Activated effector memory CD4-positive, alpha-beta T cell treated with anti-CD3 and anti-CD28 coated beads, Interleukin-2, amount 50 U/mL, for 16 hours (primary cell): Measurements from ENCODE around the gene MGMT.

ENCODE experiments used
- DNase-seq: peaks from one replicate; pipeline ENCODE4 v3.0.0-alpha.2; 2020

MGMT gene

DNA sequence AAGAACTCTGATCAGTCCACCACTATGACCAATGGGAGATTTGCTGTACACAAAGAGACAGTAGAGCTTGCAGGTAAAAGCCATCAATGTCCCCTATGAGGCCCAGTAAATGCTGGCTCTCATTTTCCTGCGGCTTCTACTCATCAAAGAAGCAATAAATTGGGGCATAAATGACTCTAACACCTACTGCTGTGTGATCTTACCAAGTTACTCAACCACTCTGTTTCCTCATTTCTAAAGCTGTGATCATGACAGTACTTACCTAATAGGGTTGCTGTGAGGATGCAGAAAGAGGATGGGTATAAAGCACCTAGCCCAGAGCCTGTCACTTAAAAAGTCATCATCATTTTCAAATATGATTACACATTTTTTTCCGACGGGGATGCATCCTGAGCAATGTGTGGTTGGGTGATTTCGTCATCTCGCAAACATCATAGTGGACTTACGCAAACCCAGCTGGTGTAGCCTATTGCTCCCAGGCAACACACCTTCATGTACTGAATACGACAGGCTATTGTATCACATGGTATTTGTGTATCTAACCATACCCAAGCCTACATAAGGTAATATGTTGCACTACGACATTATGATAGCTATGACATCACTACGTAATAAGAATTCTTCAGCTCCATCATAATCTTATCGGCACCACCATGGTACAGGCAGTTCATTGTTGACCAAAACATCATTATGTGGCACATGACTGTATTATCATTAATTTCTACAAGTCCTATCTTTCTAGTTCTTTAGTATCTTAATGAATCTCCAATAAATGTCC, 7.1 kb upstream of the MGMT start:
- no peak for DNase-seq

DNA sequence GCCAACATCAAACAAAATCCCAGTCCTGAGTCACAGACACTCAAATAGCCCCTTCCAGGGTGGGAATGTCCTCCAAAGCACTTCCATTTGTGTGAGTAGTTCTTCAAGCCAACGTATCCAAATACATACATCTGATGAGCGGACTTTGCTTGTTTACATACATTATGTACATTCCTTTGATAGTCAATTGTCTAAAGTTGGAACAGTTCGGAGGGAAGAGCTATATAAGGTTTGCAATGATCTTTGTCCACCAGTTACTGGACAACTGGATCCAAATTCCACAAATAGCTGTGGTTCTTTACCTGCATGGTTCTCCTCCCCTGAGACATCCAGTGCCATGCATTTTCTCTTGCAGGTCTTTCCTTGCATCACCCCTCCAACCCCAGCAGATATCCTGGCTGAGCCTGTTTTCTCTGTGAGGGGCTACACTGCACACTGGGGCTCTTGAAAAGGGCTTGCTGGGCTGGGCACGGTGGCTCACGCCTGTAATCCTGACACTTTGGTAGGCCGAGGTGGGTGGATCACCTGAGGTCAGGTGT, 4.7 kb upstream of the MGMT start:
- no peak for DNase-seq

DNA sequence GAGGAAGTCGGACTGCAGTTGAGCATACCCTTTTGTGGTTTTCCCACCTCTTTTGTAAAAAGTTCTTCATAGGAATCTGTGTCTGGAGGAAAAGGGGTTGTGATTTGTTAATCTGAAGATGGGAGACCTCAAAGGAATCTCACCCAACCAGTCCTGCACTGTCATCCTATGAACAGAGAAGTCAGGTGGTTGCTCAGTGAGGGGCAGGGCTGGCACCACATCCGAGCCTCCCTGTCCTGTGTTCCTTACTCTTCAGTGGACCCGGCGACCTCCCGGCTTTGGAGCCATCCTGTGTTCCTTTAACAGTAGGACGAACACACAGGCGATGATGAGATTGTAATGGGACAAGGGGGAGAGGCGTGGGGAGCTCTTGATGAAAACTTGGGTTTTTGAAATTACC, 2.8 kb upstream of the MGMT start:
- DNase-seq = no peak

DNA sequence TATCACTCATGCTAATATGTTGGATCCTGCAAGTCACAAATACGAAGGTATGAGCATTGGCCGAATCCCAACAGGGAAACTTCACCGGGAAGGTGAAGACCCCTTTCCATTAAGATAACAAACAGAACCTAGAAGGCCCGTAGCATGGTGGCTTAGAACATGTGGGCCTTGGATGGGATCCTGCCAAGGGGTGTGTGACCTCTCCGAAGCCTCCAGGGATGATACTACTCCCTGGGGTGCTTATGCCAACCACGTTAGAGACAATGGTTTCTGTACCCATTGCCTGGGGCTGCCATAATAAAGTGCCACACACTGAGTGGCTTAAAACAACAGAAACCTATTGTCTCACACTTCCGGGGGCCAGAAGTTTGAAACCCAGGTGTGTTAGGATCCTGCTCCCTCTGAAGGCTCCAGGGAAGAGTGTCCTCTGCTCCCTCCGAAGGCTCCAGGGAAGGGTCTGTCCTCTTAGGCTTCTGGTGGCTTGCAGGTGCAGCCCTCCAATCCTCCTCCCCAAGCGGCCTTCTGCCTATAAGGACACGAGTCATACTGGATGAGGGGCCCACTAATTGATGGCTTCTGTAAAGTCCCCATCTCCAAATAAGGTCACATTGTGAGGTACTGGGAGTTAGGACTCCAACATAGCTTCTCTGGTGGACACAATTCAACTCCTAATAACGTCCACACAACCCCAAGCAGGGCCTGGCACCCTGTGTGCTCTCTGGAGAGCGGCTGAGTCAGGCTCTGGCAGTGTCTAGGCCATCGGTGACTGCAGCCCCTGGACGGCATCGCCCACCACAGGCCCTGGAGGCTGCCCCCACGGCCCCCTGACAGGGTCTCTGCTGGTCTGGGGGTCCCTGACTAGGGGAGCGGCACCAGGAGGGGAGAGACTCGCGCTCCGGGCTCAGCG, 992 bp upstream of the MGMT start:
- no peak for DNase-seq

DNA sequence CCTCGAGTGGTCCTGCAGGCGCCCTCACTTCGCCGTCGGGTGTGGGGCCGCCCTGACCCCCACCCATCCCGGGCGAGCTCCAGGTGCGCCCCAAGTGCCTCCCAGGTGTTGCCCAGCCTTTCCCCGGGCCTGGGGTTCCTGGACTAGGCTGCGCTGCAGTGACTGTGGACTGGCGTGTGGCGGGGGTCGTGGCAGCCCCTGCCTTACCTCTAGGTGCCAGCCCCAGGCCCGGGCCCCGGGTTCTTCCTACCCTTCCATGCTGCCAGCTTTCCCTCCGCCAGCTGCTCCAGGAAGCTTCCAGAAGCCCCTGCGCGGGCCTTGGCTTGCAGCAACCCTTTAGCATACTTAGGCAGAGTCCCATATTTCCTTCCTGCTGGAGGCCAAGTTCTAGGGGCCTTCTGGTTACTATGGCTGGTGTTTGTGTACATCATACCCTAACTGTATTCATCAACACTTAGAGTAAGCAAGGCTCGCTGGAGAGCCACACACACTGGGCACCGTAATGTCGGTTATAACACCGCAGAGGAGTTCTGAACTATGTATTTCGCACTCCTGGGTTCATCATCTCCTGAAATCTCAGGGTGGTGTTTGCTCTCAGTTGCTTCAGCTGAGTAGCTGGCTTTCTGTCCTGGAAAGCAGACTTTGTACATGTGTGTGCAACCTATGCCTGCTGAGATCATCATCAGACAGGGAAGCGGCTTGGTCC, 471 bp downstream of the MGMT start:
- DNase-seq = no peak

DNA sequence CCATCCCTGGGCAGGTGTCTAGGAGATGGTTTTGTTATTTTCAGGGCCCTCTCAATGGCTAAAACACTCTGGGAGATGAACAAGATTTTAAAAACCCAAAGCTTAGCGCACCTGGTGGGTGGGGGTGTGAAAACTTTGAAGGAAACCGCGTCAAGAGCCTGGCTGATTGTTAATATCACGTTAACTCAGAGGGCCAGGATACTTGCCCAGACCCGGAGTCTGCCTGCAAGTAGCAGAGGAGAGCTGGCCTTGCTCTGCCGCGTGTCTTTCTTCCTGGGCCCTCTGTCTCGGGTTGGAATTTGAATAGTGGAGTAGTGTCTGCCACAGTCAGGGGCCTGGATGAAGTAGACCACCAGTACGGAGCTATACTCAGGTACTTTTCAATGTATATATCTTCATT, 1.1 kb downstream of the MGMT start:
- DNase-seq = no peak

DNA sequence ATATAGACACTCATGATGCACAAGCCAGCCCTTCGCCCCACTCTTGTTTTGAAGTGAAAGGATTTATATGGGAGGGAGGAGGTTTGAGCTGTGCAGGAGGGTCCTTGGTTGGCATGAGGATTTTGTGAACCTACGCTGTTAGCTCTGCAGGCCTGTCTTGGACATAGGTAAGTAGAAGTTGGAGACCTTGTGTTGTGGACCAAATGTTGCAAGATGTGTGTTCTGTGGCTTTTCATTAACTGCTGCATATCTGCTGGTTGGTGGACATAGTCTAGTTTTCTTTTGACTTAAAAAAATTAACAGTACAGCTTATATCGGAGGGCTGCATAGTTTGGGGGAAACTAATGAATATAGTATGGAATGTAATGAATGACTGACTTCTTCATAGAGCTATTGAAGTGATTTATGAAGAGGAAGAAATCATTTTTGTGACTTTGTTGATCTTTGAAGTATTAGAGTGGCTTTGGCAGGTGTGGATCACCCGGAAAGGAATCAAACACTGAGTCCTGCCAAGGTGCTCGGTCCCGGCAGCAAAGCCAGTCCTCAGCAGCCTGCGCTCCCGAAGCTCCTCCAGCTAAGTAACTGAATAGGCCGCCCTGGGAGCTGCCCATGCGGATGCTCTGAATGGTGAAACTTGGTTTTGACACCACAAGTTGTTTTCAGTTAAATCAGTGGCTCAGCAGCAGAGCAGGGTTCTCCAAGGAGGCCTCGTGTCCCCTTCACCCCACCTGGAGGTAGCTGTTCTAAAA, 3.2 kb downstream of the MGMT start:
- no peak for DNase-seq

DNA sequence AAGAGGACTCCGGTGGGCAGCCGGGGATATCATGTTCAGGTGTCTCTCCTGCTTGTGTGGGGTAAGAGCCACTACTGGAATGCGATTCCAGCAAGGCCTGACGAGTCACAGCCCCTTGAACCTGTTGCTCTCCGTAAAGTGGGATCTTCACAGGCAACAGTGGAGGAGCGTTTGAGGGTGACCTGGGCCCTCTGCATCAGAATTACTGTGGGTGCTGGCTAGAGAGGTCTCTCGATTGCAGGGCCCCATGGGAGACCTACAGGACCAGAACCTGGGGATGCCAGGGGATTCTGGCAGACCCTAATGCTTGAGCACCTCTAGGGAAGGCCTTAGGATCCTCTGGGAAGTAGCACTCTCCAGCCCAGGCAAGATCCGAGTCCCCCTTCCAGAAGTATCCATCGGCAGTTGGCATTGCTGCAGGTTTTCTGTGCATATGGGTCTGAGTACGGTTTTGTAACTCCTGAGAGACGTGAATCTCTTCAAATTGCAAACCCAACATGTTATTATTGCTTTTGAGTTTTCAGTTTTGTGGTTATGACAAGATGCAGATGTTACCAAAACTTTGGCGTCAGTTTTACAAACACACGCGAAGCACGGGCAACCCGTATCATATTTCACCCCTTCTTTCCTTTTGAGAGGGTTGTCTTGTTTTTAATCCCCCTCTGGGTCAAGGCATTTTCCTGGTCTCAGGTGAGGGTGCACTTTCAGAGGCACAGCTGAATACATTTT, 4.6 kb downstream of the MGMT start:
- DNase-seq = no peak

DNA sequence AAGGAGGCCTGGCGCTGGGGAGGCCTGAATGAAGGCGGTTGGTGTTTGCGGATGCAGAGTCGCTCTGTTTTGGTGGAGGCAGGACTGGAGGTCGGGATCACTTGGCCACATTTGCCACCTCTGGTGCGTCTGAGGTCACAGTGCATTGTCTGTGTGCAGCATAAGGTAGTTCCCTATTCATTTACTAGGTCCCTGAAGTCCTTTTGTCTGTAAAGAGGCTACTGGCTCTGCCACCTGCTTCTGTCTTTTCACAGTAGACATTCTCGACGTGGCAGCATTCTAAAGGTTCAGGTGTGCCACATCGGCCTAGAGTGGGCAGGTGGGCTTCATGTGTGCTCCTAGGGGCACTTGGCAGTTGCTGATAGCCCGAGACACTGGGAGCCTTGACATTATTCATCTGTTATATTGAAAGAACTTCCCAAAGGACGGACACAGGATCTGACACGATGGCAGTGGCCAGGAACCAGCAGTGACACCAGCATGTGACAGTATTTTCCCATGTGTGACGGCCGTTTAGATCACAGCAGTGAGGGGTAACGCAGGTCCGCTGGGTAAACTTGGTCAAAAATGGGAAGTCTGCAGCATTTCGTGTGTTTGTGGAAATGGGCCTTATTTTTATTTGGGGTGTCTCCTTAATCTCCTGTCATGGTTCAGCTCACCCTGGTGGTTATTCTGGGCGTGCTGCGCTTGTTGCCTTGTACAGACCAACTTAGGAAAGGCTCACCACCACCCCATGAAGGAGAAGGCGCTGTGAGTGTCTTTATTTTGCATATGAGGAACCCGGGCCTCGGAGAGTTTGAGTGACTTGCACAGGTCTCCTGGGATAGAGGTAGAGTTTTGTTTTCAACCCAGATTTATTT, 5.9 kb downstream of the MGMT start:
- no peak for DNase-seq

DNA sequence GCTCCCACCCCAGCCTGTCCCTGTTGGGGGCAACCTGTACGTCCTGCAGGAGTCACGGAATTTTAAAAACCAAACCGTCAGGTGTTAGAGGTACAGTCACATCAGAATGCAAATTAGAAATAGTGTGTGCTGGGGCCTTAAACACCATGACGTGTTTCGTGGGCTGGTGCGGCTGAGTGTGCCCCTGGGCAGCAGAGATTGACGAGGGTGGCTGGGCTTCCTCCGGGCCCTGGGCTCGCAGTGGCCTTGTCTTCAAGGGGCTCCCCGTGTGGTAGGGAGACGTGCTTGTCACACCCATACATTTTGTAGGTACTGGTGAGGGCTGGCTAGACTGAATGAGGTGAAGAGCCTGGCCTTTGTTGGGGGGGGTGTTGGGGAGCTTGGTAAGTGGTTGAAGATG, 7.6 kb downstream of the MGMT start:
- DNase-seq = no peak

DNA sequence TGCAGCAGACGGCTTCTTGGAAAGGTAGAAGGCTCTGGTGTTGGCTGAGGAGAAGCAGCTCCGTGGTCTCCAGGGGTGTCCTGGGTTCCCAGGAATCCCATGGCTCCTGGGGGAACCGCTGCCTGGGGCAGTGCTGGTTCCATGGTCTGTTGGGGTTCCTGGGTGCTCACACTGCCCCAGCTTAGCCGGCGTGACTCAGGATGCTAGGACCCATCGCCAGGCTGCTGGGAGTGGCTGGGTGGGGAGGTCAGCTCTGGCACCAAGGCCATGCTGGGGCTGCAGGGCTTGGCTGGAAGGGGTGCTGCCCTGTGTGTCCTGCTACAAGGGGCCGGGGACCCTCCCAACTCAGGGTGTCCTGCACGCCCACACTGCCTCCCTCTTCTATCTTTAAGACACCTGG, 9.4 kb downstream of the MGMT start:
- no peak for DNase-seq

DNA sequence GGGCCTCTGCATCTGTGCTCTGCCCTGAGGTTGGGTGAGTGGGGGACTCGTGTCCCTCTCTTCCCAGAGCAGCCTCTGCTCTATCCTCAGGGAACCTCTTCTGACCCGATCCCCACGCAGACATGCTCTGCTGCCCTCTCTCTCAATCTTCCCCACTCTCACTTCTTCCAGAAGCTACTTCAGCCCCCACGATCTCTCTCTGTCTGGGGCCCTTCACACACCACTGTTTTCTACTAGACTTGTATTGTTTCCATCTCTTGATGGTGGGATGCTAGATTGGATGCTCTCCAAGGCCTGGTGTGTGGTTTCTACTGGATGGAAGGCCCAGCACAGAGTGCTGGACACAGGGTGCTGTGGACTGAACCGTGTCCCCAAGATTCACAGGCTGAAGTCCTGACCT, 10.0 kb downstream of the MGMT start:
- DNase-seq = no peak

DNA sequence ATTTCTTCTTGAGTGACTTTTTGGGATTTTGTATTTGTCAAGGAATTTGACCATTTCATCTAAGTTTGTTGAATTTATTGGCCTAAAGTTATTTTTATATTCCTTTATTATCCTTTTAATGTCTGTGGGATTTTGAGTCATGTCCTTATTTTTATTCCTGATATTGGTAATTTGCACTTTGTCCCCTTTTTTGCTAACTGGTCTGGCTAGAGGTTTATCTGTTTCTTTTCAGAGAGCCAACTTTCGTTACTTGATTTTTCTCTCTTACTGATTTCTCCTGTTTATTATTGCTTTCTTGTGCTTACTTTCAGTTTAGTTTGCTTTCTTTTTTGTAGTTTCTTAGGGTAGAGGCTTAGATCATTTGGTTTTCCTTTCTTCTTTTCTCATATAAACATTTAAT, 14.6 kb downstream of the MGMT start:
- no peak for DNase-seq

DNA sequence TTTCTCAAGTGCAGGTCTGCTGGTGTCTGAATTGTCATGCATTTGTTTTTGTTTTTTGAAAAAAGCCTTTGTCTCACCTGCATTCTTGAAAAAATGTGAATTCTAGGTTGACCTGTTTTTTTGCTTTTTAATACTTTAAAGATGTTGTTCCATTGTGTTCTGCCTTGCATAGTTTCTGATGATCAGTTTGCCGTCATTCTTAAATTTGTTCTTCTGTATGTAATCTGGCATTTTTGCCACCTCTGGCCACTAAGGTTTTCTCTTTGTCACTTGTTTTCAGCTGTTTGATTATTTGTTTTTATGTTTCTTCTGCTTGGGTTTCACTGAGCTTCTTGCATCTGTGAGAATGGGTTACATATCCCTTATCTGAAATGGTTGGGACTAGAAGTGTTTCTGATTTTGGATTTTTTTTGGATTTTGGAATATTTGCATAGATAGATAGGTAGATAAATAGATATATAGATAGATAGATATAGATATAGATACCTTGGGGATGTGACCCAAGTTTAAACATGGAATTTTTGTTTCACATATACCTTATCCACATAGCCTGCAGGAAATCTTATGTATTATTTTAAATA, 16.5 kb downstream of the MGMT start:
- no peak for DNase-seq

DNA sequence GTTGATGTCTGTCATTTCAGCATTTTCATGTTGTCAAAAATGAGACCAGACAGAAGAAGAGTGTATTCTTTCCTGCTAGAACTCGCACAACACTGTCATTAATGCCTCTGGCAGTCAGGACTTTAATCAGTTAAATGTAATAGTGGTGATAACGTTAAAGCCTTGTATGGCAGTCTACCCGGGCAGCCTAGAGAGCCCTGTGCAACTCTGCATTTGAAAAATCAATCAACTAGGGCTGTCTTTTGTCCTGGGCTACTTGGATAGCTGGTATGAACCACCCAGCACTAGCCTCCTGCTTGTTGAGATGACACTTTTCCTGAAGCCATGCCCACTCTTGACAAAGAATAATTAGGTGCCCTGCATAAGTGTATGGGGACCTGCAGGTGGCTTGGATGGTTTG, 19.8 kb downstream of the MGMT start:
- no peak for DNase-seq

DNA sequence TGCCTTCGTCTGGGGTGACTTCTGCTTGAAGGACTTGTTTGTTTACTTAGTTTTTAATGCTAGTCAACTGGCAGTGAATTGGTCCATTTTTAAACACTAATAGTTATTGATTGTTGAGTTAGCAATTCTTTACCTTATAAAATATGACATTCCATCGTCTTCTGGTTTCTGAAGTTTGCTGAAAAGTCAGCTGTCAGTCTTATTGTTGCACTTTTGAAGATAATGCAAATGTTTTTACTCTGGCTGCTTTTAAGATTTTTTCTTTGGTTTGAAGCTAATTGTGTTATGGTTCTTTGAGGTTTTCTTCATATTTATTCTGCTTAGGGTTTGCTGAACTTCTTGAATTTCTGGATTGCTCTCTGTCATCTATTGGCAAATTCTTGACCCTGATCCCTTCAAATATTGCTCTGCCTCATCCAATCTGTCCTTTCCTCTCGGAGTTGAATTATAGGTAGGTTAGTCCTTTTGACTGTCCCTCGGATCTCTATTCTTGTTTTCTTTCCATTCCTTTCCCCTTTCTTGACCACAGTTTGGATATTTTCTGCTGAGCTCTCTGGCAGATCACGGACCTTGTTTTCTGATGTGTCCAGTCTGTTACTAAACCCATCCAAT, 24.2 kb downstream of the MGMT start:
- DNase-seq = no peak

DNA sequence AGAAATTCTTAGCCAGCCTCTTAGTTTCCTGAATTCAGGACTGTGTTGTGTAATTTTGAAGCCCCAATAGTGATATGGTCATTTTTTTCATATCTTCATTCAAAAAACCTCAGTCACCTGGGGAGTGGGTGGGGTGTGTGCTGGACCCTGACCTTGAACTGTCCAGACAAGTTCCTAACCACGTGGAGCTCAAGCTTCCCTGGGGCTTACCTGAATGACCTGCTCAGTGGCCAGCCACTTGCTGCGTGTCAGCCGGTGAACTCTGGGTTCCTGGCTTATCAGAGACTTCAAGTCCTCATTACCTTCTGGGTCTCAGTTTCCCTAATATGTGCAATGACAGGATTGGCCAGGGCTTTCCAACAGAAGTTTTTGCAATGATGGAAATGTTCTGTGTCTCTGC, 27.1 kb downstream of the MGMT start:
- no peak for DNase-seq

DNA sequence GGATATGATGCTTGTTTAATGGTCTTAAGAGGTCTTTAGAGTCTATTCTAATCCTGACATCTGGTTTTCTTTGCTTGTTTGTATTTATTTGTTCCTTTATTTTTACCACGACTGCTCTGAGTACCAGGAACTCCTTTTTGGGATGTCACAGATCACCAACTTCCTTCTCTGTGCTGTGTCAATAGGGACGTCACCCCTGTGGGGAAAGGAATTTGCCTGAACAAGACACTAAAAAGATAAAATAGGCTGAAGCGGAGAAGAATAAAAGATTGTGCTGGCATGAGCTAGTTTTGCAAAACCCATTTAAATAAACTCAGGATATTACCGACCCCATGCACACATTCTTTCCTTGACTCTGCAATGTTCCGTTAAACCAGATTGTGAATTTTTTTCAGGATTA, 27.7 kb downstream of the MGMT start:
- DNase-seq = no peak

DNA sequence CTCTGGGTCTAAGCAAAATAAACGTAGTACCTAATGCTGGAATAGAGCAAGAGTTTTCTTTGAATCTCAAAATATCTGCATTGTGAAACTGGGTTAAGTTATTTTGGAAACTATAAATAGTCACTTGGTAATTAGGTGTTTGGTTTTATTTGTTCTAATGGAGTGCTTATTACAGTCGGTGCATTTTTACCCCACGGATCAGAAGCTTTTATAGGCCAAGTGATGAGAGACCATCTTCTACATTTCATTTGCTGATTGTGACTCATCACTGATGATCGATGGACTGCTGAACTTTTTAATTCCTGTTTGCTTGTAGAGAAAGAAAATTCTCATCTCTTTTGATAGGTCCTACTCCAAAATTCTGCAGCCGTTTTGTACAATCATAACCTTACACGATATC, 28.2 kb downstream of the MGMT start:
- no peak for DNase-seq

DNA sequence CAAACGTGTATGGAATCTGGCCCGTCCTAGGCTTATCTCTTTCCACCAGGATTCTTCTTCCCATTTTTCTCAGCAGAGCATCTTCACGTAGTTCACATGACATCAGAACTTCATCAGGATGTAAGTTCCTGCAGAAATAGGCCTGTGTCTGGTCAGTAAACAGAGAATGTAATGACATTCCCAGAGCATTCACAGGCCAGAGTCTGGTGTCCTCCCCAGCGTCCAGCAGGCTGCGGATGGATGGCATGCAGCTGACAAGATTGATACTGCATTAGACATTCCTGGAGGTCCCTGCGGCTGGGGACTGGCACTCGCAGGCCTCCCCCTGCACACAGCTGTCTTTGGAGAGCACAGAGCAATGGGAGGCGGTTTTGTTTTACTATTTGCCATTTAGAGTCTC, 28.7 kb downstream of the MGMT start:
- no peak for DNase-seq
